GM18951 (cell line): ENCODE data around the gene SQSTM1.

Experiments
- POLR2A ChIP-seq: IDR thresholded peaks from 4 replicates; pipeline ENCODE4 v1.6.1; 2011; ENCODE audit warnings: mild to moderate bottlenecking; ENCODE audit not compliant: insufficient read length, insufficient read depth; ENCODE audit errors: extremely low read depth
- in situ Hi-C: fragments of 300-500 bp; cut with MboI; formaldehyde crosslinking; loops from one replicate; pipeline ENCODE4 v1.12.0; 2022; ENCODE audit warnings: low sequenced_read_pairs, mixed read lengths, inconsistent platforms; ENCODE audit not compliant: unreplicated experiment

Gene SQSTM1

DNA sequence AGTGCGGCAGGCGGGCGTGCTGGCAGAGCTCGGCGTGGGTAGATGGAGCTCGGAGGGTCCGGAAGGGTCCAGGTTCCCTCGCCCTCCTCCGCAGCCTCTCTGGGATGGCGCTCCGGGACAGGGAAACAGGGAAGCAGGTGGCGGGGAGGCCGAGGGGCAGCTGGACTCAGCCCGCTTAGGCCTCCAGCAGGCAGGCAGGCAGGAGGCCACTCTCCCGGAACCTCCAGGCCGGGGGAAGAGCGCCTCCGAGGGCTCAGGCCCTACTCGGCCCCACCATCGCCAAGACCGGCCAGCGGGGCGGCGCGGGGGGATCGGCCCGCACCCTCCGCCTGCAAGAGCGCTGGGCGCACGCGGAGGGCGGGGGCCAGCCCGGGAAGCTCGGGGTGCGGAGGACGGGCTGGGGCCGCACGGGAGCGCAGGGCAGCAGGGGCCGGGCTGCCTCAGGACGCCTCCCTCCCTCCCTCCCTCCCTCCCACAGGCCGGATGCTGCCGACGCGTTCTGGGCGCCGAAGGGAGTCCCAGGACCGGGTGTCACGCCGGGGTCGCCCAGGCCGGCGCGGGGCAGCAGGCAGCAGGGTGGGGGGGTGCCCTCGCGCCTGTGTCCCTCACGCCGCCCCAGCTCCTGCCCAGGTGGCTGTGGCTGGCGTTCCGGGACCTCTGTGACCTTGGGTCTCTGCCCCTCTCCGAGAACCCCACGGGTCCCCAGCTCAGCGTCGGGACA, 15.0 kb upstream of the SQSTM1 start:
- peak; percentile 40 for TF ChIP-seq POLR2A
- in situ Hi-C loops, result no loop called here

DNA sequence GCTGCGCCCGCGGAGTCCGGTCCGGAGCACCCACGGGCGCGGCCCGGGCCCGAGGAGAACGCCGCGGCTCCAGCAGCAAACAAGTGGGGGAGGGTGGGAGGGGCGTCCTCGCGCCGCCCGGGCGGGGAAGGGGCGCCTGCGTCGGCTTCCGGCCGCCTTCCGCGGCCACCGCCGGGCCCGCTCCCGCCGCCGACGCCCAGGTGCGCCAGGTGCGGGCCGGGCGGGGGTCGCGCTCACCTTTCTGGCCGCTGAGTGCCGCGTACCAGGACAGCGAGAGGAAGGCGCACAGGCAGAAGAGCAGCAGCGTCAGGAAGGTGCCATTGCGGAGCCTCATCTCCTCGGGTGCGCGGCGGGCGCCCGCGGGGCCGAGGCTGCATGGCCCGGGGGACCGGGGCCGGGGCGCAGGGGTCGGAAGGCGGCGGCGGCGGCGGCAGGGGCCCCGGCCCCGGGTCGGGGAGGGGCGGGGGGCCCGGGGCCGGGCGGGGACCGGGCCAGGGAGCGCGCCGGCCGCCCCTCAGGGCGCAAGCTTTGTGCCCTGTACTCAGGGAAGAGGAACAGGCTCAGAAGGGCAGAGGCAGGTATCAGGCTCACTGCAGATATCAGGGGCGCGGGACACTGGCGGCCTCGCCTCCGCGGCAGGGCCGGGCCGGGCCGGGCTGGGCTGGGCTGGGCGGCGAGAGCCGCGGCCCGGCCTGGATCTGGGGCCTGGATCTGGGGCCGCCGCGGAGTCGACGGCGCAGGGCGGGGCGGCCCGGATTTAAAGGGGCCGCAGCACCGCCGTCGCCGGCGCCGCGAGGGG, 14.3 kb upstream of the SQSTM1 start, which contains the start of gene MGAT4B:
MGAT4B (minus strand) TSS at position 617 of the 799 bp plus-strand sequence; CDS start at position 334, 283 bp downstream.
- in situ Hi-C loops, result no loop called here
- TF ChIP-seq POLR2A, result peak; percentile 72

DNA sequence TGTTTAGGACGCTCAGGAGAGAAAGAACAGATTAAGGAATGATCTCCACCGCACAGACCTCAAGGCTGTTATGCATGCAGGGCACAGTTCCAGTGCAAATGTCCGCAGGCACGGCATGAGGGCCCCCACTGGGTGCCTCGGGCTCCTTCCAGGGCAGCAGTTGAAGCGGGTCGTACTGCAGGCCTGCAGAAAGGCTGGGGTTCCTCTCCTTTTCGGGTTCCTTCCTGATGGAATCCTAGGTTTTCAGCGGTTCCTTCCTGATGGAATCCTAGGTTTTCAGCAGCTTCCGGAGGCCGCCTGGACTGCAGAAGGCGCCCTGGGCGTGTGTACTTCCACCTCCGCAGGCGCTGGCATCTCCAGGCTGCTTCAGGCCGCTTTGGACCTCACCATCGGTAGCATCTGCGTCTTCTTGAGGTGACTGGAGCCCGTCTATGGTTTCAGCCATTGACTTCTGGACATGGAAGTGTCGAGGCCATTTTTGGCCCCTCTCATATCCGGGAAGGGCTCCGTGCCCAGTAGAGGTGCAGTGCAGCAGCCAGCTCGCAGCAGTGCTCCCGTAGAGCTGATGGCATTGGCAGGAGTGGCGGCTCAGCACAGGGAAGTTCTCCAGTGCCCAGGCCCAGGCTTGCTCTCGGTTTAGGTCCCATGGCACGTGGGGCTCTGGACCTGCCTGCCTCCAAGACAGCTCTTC, 8.4 kb upstream of the SQSTM1 start:
- in situ Hi-C loops, result no loop called here
- no peak for TF ChIP-seq POLR2A

DNA sequence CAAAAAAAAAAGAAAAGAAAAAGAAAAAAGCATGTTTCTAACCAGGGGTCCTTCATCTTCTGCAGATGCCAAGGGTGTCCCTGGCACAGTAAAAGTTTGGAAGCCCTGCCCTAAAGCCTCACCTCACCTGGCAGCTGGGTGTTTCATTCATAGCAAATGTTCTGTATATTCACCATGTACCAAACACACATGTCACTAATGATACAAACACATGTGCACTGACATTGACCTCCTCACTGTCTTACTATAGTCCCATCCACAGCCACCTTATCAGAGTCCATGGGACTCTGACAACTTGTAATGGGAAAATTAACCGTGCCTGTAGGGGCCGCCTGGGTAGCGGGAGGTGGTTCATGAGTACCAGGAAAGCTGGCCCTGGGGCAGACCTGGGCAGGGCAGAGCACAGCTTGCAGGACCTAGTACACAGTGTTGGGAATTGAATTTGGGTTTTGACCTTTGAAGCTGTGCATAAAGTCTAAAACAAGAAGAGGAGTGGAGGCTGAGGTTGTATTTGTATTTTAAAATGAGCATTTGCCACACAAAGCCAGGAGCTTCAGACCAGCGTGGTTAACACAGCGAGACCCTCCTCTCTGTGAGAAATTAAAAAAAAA, 7.6 kb upstream of the SQSTM1 start:
- in situ Hi-C loops, result no loop called here
- no peak for TF ChIP-seq POLR2A

DNA sequence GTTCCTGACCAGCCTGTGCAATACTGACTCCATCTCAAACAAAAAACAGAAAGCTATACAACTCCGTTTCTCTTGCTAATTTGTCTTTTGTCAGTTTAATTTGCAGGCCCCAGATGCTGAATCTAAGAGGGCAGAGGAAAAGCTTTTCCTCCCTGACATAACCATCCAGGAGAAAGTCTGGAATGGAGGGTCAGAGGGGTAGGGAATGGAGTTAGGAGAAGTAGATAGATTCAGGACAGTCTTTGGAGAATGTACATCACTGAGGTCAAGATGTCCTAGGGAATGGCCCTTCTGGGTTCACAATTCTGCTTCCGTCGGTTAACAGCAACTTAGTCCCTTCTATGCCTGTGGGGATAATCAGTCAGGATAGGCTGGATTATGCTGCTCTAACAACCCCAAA, 6.6 kb upstream of the SQSTM1 start:
- in situ Hi-C loops, result no loop called here
- TF ChIP-seq POLR2A, result no peak

DNA sequence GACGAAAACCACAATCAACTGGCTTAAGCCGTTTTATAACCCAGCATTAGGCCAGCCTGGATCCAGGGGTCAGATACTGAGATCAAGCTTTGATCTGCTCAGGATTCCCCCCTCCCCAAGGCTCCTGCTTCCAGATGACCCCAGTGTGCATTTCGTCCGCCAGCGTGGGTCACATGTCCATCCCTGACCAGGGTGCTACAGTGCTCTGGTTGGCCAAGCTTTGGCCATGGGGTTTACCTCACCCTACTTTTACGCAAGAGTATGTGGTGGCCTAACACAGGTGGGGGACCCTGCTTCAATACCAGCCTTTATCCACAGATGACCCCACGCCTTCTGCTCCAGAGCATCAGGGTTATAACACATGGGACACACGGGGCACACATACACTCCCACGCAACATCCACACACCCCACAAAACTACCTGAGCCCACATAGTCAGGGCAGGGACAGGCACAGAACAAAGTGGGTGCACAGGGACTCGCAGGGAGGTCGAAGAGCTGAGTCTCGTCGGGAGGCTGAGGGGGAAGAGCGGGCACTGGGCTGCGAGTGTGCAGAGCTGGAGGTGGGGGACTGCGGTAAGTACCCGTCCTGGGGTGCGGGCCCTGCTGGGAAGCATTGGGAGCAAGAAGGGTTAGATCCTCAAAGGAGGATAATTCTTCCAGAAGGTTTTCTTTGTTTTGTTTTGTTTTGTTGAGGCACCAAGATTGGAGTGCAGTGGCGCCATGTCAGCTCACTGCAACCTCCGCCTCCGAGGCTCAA, 5.0 kb upstream of the SQSTM1 start:
- no peak for TF ChIP-seq POLR2A
- in situ Hi-C loops, result no loop called here

DNA sequence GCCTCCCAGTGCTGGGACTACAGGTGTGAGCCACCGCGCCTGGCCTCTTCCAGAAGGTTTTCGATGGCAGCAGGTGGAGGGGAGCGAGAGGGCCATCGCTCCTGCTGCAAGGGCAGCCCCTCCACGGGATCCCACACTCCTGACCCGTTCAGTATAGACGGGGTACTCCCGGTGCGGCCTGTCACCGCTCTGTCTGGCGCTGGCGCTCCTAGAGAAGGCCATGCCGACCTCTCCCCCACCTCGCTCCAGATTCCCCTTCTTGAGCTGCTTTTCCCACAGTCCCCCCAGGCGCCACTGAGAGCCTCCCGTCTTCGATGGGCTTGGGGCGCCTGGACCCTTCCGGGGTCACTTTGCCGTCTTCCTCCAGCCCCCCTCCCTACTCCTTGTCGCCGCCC, 4.3 kb upstream of the SQSTM1 start:
- TF ChIP-seq POLR2A, result no peak
- in situ Hi-C loops, result no loop called here

DNA sequence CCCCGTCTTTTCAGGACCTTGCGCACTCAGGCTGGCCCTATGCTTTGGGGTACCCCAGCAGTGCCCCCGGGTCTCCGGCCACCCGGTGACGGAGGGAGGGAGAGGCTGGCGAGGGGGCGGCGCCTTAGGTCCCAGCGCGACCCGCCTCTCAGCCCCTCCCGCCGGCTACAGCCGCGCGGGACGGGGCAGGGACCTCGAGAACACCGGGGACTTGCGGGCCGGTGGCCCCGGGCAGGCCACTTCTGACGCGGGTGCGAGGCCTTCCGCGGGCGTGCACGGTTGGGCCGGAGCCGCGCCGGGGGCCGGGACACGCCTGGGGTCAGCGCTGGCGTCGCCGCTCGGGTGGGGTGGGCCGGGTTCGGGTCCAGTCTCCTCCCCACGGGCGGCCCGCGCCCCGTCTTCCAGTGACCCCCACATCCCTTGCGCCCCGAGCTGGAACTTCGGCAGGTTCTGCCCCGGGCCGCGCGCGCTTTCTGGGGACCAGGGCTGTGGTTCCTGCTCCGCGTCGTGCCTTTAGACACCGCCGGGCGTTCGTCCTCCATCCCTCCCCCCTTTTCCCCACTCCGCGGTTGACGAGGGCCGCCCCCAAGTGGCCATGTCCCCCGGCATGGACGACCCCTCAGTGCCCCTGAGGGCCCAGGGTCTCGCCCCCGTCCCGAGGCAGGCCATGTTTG, 3.8 kb upstream of the SQSTM1 start:
- peak; percentile 29 for TF ChIP-seq POLR2A
- in situ Hi-C loops, result no loop called here

DNA sequence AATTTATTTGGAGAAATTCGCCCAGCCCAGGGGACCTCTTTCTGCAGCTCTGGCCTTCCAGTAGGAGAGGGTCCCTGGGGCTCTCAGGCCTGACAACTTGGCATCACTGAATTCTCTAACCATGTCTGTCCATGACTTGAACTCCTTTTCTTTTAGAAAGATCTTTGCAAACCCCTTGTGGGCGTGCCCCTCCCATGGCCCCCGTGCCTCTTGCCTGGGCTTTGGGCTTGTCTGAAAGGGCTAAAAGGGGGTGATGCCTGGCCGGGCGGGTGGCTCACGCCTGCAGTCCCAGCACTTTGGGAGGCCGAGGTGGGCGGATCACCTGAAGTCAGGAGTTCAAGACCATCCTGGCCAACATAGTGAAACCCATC, 3.2 kb upstream of the SQSTM1 start:
- in situ Hi-C loops, result no loop called here
- TF ChIP-seq POLR2A, result no peak

DNA sequence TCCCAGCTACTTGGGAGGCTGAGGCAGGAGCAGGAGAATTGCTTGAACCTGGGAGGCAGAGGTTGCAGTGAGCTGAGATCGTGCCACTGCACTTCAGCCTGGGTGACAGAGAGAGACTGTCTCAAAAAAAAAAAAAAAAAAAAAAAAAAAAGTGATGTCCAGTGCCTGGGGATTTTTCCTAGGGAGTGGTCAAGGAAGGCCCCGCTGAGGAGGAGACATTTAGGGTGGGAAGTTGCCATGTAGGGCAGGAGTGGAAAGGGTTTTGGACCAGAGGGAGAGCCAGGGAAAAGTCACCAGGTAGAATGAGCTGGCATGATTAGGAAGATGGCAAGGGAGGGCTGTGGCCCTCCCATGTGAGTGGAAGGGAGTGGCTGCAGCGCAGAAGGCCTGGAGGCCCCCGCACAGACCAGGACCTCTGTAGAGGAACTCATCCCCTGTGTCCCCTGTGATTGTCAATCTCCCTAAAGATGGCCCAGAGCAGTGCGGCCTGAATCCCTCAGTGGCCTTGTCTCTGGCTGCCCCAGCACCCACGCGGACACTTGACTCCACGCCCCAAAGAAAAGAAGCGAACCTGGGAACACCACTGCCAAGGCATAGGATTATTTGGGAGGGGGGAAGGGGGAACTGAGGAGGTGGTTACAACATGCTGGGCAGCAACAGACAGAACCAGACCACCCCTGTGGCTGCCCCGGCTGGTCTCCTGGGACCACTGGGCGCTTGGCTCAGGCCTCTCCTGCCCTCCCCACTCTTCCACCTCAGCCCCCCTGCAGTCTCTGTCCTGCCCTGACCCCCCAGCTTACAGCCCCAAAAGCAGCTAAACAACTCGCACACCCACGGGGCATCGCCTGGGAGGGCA, 2.6 kb upstream of the SQSTM1 start:
- in situ Hi-C loops, result no loop called here
- no peak for TF ChIP-seq POLR2A

DNA sequence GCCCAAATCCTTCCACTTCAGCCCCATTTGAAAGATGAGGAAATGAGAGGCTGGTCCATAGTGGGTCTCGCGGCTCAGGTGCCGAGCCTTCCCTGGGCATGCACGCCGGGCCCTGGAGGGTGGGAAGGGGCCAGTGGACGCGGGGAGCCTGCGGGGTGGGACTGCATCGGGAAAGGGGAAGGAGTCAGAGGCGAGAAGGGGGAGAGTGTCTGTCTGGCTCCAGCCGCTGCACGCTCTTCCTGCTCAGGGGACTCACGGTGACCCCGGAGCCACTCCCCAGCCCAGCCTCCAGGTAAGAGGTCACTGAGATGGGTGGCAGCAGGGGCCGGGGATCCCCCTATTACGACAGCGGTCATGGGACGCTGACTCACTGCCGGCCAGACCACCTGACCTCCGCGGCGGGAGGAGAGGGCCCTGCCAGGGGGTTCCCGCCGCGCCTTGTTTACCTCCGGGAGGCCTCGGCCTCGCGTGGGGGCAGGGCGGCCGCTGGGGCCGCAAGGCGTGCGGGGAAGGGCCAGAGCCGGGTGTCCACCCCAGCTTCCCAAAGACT, 1.9 kb upstream of the SQSTM1 start:
- peak; percentile 71 for TF ChIP-seq POLR2A
- in situ Hi-C loops, result no loop called here
